ENCODE data around the gene NHEJ1.

GRCh38 chr2:219176818-219177551 lies 16.4 kb upstream of the NHEJ1 start, which contains the start of gene CNPPD1:
- TF ChIP-seq EZH2 (IDR thresholded peaks at IDR 0.05) (no peak), CTCF (IDR thresholded peaks at IDR 0.05 in 2 of 3, conservative IDR thresholded peaks at IDR 0.05 in 1 of 3; ENCODE audit: borderline replicate concordance in 1 of 3, insufficient read depth in 1 of 3, low read depth in 2 of 3, low read length in 2 of 3) (no peak), EGR1 (IDR thresholded peaks at IDR 0.05; ENCODE audit: low read depth) (no peak), POLR2AphosphoS5 (IDR thresholded peaks at IDR 0.05; ENCODE audit: low read depth, low read length) (no peak; the same call in none of the 2 replicates), CBX3 (IDR thresholded peaks at IDR 0.05; ENCODE audit: low read depth) (no peak), YY1 (IDR thresholded peaks at IDR 0.05; ENCODE audit: extremely low read depth, insufficient replicate concordance, low read depth, low read length) (peak; percentile 61), SRF (IDR thresholded peaks at IDR 0.05; ENCODE audit: low read depth) (no peak), JUND (IDR thresholded peaks at IDR 0.05) (no peak)
- TF ChIP-seq, protein P1, sequence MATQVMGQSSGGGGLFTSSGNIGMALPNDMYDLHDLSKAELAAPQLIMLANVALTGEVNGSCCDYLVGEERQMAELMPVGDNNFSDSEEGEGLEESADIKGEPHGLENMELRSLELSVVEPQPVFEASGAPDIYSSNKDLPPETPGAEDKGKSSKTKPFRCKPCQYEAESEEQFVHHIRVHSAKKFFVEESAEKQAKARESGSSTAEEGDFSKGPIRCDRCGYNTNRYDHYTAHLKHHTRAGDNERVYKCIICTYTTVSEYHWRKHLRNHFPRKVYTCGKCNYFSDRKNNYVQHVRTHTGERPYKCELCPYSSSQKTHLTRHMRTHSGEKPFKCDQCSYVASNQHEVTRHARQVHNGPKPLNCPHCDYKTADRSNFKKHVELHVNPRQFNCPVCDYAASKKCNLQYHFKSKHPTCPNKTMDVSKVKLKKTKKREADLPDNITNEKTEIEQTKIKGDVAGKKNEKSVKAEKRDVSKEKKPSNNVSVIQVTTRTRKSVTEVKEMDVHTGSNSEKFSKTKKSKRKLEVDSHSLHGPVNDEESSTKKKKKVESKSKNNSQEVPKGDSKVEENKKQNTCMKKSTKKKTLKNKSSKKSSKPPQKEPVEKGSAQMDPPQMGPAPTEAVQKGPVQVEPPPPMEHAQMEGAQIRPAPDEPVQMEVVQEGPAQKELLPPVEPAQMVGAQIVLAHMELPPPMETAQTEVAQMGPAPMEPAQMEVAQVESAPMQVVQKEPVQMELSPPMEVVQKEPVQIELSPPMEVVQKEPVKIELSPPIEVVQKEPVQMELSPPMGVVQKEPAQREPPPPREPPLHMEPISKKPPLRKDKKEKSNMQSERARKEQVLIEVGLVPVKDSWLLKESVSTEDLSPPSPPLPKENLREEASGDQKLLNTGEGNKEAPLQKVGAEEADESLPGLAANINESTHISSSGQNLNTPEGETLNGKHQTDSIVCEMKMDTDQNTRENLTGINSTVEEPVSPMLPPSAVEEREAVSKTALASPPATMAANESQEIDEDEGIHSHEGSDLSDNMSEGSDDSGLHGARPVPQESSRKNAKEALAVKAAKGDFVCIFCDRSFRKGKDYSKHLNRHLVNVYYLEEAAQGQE (IDR thresholded peaks at IDR 0.05; ENCODE audit: low read depth) = no peak

Data from HCT116 (cell line).